K562 (cell line): Measurements from ENCODE around the gene CCL15. TPM values are rescaled to one million over a fixed set of nuclear protein-coding genes. Genes with fewer than 3 reads are reported as not detected.

Experiments used
- ATAC-seq: fragments of 200-7000 bp; cut with Tn5 transposase; 3 replicates; pipeline ENCODE4 v1.9.1; 2020; ENCODE audit warnings: moderate library complexity
- BruUV-seq: library from RNA; stranded (reverse); fragments of 400-500 nt; replicated peaks from 2 replicates; lab custom pipeline; 2021; lab: Mats Ljungman, UMichigan
- CTCF ChIA-PET: fragments of 300-600 bp; formaldehyde crosslinking; extraction: SDS; loops from one replicate; lab custom pipeline; 2021; ENCODE audit warnings: low intra/inter-chr PET ratio; lab: Yijun Ruan, JAX
- POLR2A ChIA-PET: fragments of 300-600, 350-650 bp; sonication (Branson Sonifier 250); formaldehyde crosslinking; extraction: SDS; loops from one replicate; lab custom pipeline; 2021; ENCODE audit warnings: antibody characterized with exemption, inconsistent platforms; lab: Yijun Ruan, JAX
- DNase-seq, 4 experiments: peaks; one replicate each; pipeline versions ENCODE4 v3.0.0 to v3.0.0-alpha.2; 2011 to 2018; ENCODE audit warnings: low spot score in 3 of 4, mixed read lengths in 3 of 4; ENCODE audit errors: extremely low read depth in 1 of 4
- FAIRE-seq: peaks from 2 replicates; lab custom pipeline; 2011; peaks lifted over from hg19 to GRCh38; lab: Jason Lieb, UNC
- H2AFZ ChIP-seq: 2 replicates; pipeline ENCODE4 v1.6.0; 2011; ENCODE audit warnings: low read depth, low read length, control low read depth, inconsistent platforms
- H3K27ac ChIP-seq: fragments of 200-600 bp; 3 replicates; pipeline ENCODE4 v1.8.0; 2011; ENCODE audit warnings: low read depth, mild to moderate bottlenecking, control low read depth, inconsistent platforms, low read length, moderate library complexity, mixed read lengths; ENCODE audit errors: extremely low read depth
- H3K27me3 ChIP-seq, 2 experiments: fragments of 300-600 bp in 1 of 2; 2 replicates in 1 of 2; 3 replicates in 1 of 2; pipeline versions ENCODE4 v1.6.0 to v1.8.0; 2011; ENCODE audit warnings: inconsistent platforms in 2 of 2, low read length in 2 of 2, mild to moderate bottlenecking in 1 of 2, mixed read lengths in 1 of 2, moderate library complexity in 1 of 2; ENCODE audit not compliant: control insufficient read depth in 2 of 2, insufficient read depth in 2 of 2
- H3K36me3 ChIP-seq: fragments of 300-600 bp; 3 replicates; pipeline ENCODE4 v1.8.0; 2011; ENCODE audit warnings: mild to moderate bottlenecking, low read length, inconsistent platforms; ENCODE audit not compliant: control insufficient read depth, insufficient read depth
- H3K4me1 ChIP-seq, 2 experiments: fragments of 200-600 bp in 1 of 2; replicated peaks in 1 of 2; 2 replicates in 1 of 2; 3 replicates in 1 of 2; pipeline versions ENCODE4 v1.5.1 to v1.8.0; 2011; ENCODE audit warnings: inconsistent platforms in 2 of 2, low read length in 2 of 2, mild to moderate bottlenecking in 1 of 2, mixed read lengths in 1 of 2, moderate library complexity in 1 of 2; ENCODE audit not compliant: control insufficient read depth in 2 of 2, insufficient read depth in 2 of 2
- H3K4me2 ChIP-seq: 2 replicates; pipeline ENCODE4 v1.6.1; 2011; ENCODE audit warnings: low read length, control low read depth, inconsistent platforms, mixed read lengths; ENCODE audit not compliant: insufficient read depth
- H3K4me3 ChIP-seq: fragments of 200-600 bp; sonication (generic), shearing (Covaris generic); 2 replicates; pipeline ENCODE4 v1.5.1; 2016; ENCODE audit warnings: control low read depth, inconsistent platforms
- H3K79me2 ChIP-seq: fragments of 200-600 bp; 3 replicates; pipeline ENCODE4 v1.8.0; 2011; ENCODE audit warnings: low read length, inconsistent platforms; ENCODE audit not compliant: control insufficient read depth, insufficient read depth
- H3K9ac ChIP-seq, 2 experiments: 2 replicates each; pipeline versions ENCODE4 v1.6.0 to v1.6.1; 2011; ENCODE audit warnings: low read depth in 2 of 2, low read length in 2 of 2, control low read depth in 1 of 2, inconsistent platforms in 1 of 2, mild to moderate bottlenecking in 1 of 2, mixed read lengths in 1 of 2; ENCODE audit not compliant: insufficient read depth in 1 of 2
- H3K9me1 ChIP-seq: one replicate; pipeline ENCODE4 v1.6.0; 2011; ENCODE audit warnings: inconsistent platforms, mild to moderate bottlenecking, low read length, moderate library complexity; ENCODE audit not compliant: control insufficient read depth, insufficient read depth
- H3K9me3 ChIP-seq: replicated peaks from 2 replicates; pipeline ENCODE4 v1.5.1; 2011; ENCODE audit warnings: low read depth, low read length, inconsistent platforms; ENCODE audit not compliant: control insufficient read depth, insufficient read depth
- H4K20me1 ChIP-seq: replicated peaks from 2 replicates; pipeline ENCODE4 v1.6.1; 2011; ENCODE audit warnings: low read length, inconsistent platforms, mixed read lengths; ENCODE audit not compliant: control insufficient read depth, insufficient read depth
- ASH1L ChIP-seq: fragments of 450-650 bp; IDR thresholded peaks from 2 replicates; pipeline ENCODE4 v1.6.1; 2018; ENCODE audit warnings: borderline replicate concordance, mild to moderate bottlenecking, low read depth; ENCODE audit not compliant: partially characterized antibody
- BHLHE40 ChIP-seq: IDR thresholded peaks from 2 replicates; pipeline ENCODE4 v1.6.1; 2011; ENCODE audit warnings: low read length, improper control_type of control experiment
- CTBP1 ChIP-seq: fragments of 450-650 bp; IDR thresholded peaks from 2 replicates; pipeline ENCODE4 v1.6.1; 2016; ENCODE audit warnings: borderline replicate concordance
- IRF2 ChIP-seq: sonication (generic); formaldehyde crosslinking; IDR thresholded peaks from 2 replicates; pipeline ENCODE4 v1.8.1; 2022; ENCODE audit warnings: mild to moderate bottlenecking, missing genetic modification reagents
- MED1 ChIP-seq: sonication (generic); formaldehyde crosslinking; IDR thresholded peaks from 2 replicates; pipeline ENCODE4 v1.8.1; 2023; ENCODE audit warnings: missing genetic modification reagents, borderline replicate concordance
- POLR2AphosphoS5 ChIP-seq: IDR thresholded peaks from 2 replicates; pipeline ENCODE4 v1.6.1; 2011; ENCODE audit warnings: mild to moderate bottlenecking, low read depth, low read length, moderate library complexity; ENCODE audit not compliant: control insufficient read depth, insufficient read depth
- POLR2H ChIP-seq: IDR thresholded peaks from 2 replicates; pipeline ENCODE4 v1.6.1; 2016; ENCODE audit warnings: missing genetic modification characterization, low read depth, mild to moderate bottlenecking, control low read depth, missing compliant biosample characterization, moderate library complexity
- RAD21 ChIP-seq, 2 experiments: fragments of 250-450 bp in 1 of 2; fragments of 450-650 bp in 1 of 2; sonication (Bioruptor Pico) in 1 of 2; formaldehyde crosslinking in 1 of 2; IDR thresholded peaks in 1 of 2; conservative IDR thresholded peaks in 1 of 2; 2 replicates each; pipeline versions ENCODE4 v1.4.0 to v1.8.0; 2020 to 2022; ENCODE audit warnings: mild to moderate bottlenecking in 2 of 2, moderate library complexity in 1 of 2
- RFX5 ChIP-seq: IDR thresholded peaks from 2 replicates; pipeline ENCODE4 v1.6.1; 2011; ENCODE audit warnings: low read depth, mild to moderate bottlenecking, improper control_type of control experiment, low read length
- SAFB ChIP-seq: fragments of 200-400 bp; formaldehyde crosslinking; IDR thresholded peaks from 2 replicates; pipeline ENCODE4 v1.6.1; 2017; ENCODE audit warnings: low read depth, low read length, borderline replicate concordance
- SMC3 ChIP-seq: conservative IDR thresholded peaks from 2 replicates; pipeline ENCODE4 v1.6.1; 2011; ENCODE audit warnings: low read depth, low read length, improper control_type of control experiment; ENCODE audit not compliant: insufficient read depth
- TAF1 ChIP-seq: IDR thresholded peaks from 2 replicates; pipeline ENCODE4 v1.6.1; 2011; ENCODE audit warnings: mild to moderate bottlenecking, low read length, moderate library complexity; ENCODE audit not compliant: insufficient read depth, control insufficient read depth, severe bottlenecking; ENCODE audit errors: extremely low read depth
- TSHZ1 ChIP-seq: fragments of 250-450 bp; sonication (Bioruptor Pico); IDR thresholded peaks from 2 replicates; pipeline ENCODE4 v1.4.0; 2020; ENCODE audit warnings: mild to moderate bottlenecking, moderate library complexity
- ZNF121 ChIP-seq: sonication (generic); formaldehyde crosslinking; conservative IDR thresholded peaks from 2 replicates; pipeline ENCODE4 v1.8.0; 2022; ENCODE audit warnings: missing genetic modification reagents
- ZNF217 ChIP-seq: sonication (generic); formaldehyde crosslinking; IDR thresholded peaks from 2 replicates; pipeline ENCODE4 v1.8.0; 2022; ENCODE audit warnings: mild to moderate bottlenecking, missing genetic modification reagents
- ZNF232 ChIP-seq: sonication (generic); formaldehyde crosslinking; IDR thresholded peaks from 2 replicates; pipeline ENCODE4 v1.8.0; 2022; ENCODE audit warnings: mild to moderate bottlenecking, missing genetic modification reagents
- ZNF324 ChIP-seq: fragments of 250-450 bp; sonication (Bioruptor Pico); IDR thresholded peaks from 2 replicates; pipeline ENCODE4 v1.4.0; 2020; ENCODE audit warnings: mild to moderate bottlenecking
- ZNF764 ChIP-seq: fragments of 250-450 bp; sonication (Bioruptor Pico); IDR thresholded peaks from 2 replicates; pipeline ENCODE4 v1.4.0; 2020; ENCODE audit warnings: low read depth, mild to moderate bottlenecking, moderate library complexity
- WGBS: fragments of 100-300 bp; shearing (Covaris generic); methylation state at CpG from one replicate; pipeline ENCODE4 v1.1.6; 2016; ENCODE audit warnings: low coverage, mixed read lengths; ENCODE audit not compliant: insufficient coverage; ENCODE audit errors: missing lambda C conversion rate; 5-methylcytosine and 5-hydroxymethylcytosine counted together
- in situ Hi-C: fragments of 300-500 bp; cut with MboI; formaldehyde crosslinking; loops from 4 replicates; pipeline ENCODE4 v1.15.0; 2018; ENCODE audit warnings: inconsistent platforms, mixed read lengths
- intact Hi-C: fragments of 100-400 bp; cut with micrococcal nuclease; formaldehyde crosslinking; loops from 2 replicates; pipeline ENCODE4 v1.14.2; 2022
- polyA plus RNA-seq, 8 experiments: library from polyadenylated mRNA; depleted of rRNA in 4 of 8; stranded (reverse) in 5 of 8; unstranded in 3 of 8; fragments of >200 nt; fragmentation: Nextera tagmentation in 2 of 8; fragmentation: Illumina TruSeq in 1 of 8; extraction: Ambion mirVana in 2 of 8; extraction: Trizol in 1 of 8; gene quantifications; 2 replicates each; pipeline versions ENCODE4 v1.2.1 to v1.2.3, GENCODE V29; 2011 to 2014; ENCODE audit warnings: inconsistent platforms in 1 of 8, missing spikeins in 1 of 8
- total RNA-seq, 7 experiments: library from RNA; depleted of rRNA in 6 of 7; stranded (reverse); fragments of >200 nt in 6 of 7; fragmentation: Illumina TruSeq in 2 of 7; extraction: Trizol in 2 of 7; gene quantifications; 2 replicates each; pipeline versions ENCODE4 v1.2.1 to v1.2.3, GENCODE V29; 2011 to 2021; ENCODE audit warnings: low replicate concordance in 1 of 7
- TF ChIP-seq, protein P1 (sequence below): fragments of 250-450 bp; sonication (Bioruptor Pico); IDR thresholded peaks from 2 replicates; pipeline ENCODE4 v1.8.0; 2021; ENCODE audit warnings: moderate library complexity, mild to moderate bottlenecking, inconsistent platforms

The CCL15 gene
- total and polyA plus RNA-seq, 9 of the 15 experiments (the other 6 are each of a cell fraction or from before 2014, with no cell fraction given), result not detected

DNA sequence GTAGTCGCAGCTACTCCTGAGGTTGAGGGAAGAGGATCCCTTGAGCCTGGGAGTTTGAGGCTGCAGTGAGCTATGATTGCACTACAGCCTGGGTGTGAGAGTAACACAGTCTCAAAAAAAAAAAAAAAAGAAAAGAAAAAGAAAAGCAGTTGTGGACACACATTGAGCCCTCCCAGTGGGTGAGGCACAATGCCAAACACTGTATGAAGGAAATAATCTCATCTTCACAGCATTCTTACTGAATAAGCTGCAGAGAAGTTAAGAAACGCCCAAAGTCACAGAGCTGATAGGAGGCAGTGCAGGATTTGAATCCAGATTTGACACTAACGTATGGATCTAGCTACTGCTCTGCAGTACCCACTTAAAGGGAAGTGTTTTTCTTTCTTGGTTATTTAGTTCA, 52.0 kb downstream of the CCL15 start:
- no peak for FAIRE-seq
- POLR2A ChIA-PET, result interaction anchor here (0.6 kb wide), 2 partner anchors 10 to 161 kb away, joined by 3 read pairs; no protein-coding TSS in a partner anchor
- WGBS, result 0% methylated on average over 3 of the region's 3 CpGs

More for the DNA sequence above, 52.0 kb downstream of the CCL15 start:
- ATAC-seq (no peak), DNase-seq (no peak)
- Histone ChIP-seq H4K20me1 (0 out of 2 replicates have a peak, but pooled peaks cover 3% of the 10 kb centered on the region), H3K4me3 (no peak overlapping the region), H3K9me3 (no peaks in the 10 kb centered on the region), H3K9ac (no peak overlapping the region), H3K27me3 (peaks cover 5 to 9% of the 10 kb centered on the region in 2 experiments; a peak in 4 of 5 replicates), H3K79me2 (no peaks in the 10 kb centered on the region), H3K9me1 (no peaks in the 10 kb centered on the region), H3K4me2 (no peak overlapping the region), H3K4me1 (peaks cover 0 to 1% of the 10 kb centered on the region in 2 experiments; a peak in 1 of 5 replicates), H3K27ac (no peak overlapping the region), H3K36me3 (no peaks in the 10 kb centered on the region), H2AFZ (no peak overlapping the region)
- in situ Hi-C loops, result no loop called here
- BruUV-seq, result no TSS peak
- intact Hi-C loops, result loop anchor here (10.0 kb wide), 1 partner anchor 185 kb away; the partner anchor contains the start of gene C17orf50
- TF ChIP-seq, protein P1, sequence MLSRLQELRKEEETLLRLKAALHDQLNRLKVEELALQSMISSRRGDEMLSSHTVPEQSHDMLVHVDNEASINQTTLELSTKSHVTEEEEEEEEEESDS (CRISPR knock-in tag), result no peak
- TF ChIP-seq CTBP1 (no peak), POLR2AphosphoS5 (no peak), ZNF121 (CRISPR knock-in tag) (no peak), RFX5 (no peak), SAFB (no peak), IRF2 (no peak), ASH1L (no peak), TSHZ1 (CRISPR knock-in tag) (no peak), POLR2H (tag) (no peak), ZNF324 (CRISPR knock-in tag) (no peak), SMC3 (no peak), ZNF232 (CRISPR knock-in tag) (no peak), ZNF217 (no peak), ZNF764 (CRISPR knock-in tag) (no peak), MED1 (CRISPR knock-in tag) (no peak), TAF1 (no peak), RAD21 (CRISPR knock-in tag; conservative IDR thresholded peaks at IDR 0.05 in 1 of 2, IDR thresholded peaks at IDR 0.05 in 1 of 2) (no peak), BHLHE40 (no peak)
- CTCF ChIA-PET, result no interaction called here
